ENCODE data around the gene DYSF.
"Not testable (repeated sequence)": the region's sequence is repeated elsewhere in the genome, so short reads cannot be mapped to it uniquely, and the experiment has no call there.

DYSF gene

DNA sequence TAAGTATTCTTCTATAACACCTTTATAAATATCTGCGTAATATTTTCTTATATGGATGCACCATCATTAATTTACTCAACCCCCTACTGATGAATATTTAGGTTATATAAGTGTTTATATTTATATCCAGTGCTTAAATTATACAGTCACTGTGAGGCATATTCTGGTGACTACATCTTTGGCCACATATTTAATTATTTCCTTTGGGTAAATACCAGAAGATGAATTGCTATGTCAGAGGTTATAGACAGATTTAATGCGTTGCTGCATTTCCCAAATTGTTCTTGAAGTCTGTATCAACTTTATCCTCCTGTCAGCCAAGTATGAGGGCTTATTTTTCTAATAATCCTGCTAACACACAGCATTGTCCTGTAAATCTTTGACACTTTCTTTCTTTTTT is 18.7 kb downstream of the DYSF start:
- no peak for DNase-seq (ENCODE audit: low spot score)

DNA sequence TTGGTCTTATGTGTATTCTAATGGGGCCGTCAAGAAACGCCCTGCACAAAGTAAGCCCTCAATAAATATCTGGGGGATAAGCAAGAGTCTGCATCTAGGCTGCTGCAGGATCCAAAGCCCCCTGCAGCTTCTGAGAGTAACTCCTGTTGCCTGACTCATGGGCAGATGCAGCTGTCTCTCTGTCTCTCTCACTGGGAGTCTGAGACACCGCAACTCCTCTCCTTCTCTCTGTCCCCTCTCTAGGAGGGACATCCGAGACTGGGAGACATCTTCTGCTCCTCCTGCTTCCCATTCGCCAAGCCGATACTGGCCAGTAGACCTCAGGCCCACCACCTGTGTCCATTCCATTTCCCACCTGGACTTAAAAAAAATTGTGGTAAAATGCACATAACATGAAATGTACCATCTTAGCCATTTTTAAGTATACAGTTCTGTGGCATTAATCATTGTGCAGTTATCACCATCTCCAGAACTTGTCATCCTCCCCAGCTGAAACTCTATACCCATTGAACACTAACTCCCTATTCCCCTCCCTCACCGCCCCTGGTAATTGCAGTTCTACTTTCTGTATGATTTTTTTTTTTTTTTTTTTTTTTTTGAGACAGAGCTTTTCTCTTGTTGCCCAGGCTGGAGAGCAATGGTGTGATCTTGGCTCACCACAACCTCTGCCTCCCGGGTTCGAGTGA is 20.1 kb downstream of the DYSF start:
- no peak for DNase-seq (ENCODE audit: low spot score)

DNA sequence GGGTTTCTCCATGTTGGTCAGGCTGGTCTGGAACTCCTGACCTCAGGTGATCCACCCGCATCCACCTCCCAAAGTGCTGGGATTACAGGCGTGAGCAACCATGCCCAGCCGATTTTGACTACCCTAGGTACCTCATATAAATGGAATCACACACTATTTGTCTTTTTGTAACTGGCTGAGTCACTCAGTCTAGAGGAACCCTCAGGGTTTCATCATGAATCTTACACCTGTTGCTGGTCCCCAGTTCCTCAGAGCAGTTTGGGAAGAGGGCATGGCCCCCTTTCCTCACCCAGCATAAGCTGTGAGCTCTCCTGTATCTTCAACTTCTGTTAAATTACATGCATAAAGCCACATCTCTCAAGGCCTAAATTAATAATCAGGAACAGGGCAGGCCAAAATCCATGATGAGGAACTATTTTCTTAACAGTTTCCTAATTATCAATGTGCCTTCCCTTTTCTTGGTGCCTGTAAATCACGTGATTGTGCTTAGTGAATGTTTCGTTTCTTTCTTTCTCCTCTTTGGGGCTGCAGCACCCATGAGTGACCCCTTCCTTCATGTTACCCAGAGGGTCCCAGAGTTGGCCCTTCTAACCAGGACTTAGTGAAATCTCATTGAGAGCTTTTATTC is 20.9 kb downstream of the DYSF start:
- no peak for DNase-seq (ENCODE audit: low spot score)

DNA sequence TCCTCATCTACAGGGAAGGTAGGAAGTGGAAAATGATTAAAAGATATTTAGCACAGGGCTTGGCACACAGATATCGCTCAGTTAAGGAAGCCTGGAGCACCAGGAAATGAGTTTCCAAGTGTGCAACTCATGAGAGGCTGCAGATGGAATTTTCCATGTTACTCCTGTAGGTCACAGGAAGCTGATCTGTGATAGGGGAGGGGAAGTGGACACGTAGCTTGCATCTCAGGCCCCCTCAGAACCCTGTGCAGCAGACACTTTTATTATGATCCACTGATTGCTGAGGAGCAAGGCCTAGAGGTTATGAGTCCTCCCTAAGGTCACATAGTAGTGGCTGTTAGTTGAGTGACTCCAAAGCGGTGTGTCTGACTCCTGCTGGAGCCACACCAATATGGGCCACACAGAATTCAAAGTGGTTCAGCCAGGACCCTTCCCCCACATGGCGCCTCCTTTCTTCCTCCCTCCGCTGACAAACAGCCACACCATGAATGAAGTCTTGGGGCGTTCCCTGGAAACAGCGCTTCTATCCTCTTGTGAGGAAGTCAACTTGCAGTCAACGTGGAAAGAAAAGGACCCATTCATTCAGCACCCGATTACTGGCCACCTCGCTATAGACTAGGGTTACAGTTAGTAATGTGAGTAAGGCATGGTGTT is 21.5 kb downstream of the DYSF start:
- no peak for DNase-seq (ENCODE audit: low spot score)

DNA sequence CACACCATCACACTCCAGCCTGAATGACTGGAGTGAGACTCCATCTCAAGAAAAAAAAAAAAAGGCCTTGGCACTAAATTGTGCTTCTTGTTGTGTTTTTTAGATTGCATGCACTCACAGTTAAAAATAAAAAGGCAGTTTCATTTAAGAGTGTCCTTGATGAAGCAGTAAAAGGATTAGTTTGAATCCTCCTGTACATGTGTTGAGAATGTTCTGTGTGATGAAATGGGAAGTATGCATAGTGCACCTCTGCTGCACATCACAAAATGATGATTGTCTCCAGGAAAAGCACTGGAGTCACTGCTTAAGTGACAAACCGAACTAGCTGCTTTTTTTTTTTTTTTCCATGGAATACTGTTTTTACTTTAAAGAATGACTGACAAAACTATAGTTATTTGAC is 23.1 kb downstream of the DYSF start:
- no peak for DNase-seq (ENCODE audit: low spot score)

DNA sequence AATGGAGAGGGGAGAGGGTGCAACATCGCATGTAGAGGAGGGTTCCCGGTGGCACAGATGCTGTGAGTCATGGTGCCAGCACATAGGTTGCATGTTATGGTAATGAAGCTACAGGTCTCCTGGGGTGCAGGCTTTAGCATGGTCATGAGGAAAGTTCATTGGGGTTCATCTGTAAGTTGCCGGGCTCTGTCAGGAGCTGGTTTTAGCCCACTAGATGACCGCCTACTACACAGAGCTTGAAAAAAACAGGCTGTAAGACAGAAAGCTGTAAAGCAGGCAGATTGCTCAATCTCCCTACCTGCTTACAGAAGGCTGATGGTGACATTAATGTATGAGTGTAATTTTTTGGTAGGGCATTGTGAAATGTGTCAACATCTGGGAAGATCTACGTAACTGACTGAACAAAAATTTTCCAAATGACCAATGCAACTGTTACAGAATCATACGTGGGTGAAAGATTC is 23.9 kb downstream of the DYSF start:
- DNase-seq (ENCODE audit: low spot score): no peak

DNA sequence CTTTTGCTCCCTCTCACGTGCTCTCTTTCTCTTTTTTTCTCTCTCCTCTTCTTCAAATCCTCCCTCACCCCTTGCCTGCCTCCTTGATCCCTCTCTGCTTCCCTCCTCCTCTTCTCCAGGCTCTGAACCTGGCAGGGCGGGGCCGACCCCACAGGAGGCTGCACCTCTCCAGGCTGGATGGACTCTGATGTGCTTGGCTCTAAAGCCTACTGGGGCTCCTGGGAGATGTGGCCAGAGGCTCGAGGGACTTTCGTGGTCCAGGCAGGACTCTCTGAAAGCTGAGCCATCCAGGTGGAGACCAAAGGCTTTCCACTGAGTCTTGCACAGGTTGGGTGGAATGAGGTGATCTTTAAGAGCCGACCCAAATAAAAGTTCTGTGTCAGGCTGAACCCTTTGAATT is 25.4 kb downstream of the DYSF start:
- no peak for DNase-seq (ENCODE audit: low spot score)

DNA sequence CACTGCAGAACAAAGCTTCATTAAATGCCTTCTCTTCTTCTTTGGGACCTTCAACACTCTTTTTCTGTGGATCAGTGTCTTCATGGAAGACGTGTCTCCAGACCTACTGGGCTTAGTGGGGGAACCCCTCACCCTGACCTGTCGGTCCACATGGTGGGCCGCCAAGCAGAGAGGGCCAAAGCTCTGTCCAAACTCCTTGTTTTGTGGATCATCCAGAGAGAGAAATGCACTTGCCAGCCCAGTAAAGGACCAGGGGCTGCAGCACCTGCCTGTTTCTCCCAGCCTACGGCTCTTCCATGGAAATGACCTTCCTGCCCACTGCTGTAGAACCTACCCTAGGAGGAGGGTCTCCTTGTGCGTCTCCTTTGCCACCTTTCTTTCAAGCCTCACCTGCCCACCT is 25.9 kb downstream of the DYSF start:
- DNase-seq (ENCODE audit: low spot score): no peak

DNA sequence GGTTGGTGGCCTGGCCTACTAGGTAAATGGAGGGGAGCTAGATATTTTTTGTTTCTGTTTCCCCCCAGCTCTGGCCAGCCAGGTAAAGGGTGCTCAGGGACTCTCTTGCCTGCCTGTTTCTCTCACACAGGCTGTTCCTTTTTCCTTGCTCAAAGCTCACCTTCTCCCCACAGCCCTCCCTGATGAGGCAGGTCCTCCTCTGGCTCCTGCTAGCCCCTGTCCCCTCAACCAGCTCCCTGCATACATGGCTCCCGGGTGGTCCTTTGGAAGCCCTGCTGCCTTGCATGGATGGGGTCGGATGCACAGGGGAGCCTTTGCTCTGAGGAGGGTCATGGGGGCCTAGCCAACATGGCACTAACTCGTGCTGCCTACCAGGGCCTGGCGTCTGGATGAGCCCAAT is 27.8 kb downstream of the DYSF start:
- no peak for DNase-seq (ENCODE audit: low spot score)

DNA sequence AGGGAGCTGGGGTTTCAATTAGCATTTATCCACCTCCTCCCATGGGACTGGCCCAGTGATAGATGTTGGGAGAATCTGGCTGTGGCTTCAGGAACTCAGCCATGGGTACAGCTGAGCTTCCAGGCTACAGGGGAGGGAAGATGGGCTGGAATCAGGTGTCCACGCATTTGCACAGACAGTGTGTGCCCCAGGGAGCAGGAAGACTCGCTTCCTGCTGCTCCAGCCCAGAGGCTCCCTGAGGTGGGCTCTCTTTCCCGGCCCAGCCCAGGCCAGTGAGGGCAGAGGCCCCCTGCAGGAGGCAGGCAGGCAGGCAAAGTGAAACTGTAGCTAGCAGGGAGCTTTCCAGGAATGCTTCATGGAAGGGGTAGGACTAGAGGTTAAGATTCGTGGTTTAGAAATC is 28.7 kb downstream of the DYSF start:
- DNase-seq (ENCODE audit: low spot score): no peak

DNA sequence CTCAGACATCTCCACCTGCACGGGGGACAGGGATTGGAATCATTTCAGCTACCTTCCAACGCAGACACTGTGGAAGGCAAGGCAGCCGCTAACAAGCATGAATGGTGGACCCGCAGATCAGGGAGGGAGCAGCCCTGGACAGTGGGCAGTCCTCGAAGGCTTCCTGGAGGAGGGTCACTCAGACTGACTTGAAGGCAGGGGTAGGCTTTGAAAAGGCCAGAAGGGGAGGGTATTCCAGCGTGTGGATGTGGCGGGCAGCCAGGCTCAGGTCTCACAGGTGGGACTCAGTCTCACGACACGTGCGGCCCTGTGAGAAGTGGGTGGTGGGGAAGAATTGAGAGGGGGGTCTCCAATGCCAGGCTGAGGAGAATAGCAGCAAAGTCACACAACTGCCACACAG is 29.9 kb downstream of the DYSF start:
- no peak for DNase-seq (ENCODE audit: low spot score)

DNA sequence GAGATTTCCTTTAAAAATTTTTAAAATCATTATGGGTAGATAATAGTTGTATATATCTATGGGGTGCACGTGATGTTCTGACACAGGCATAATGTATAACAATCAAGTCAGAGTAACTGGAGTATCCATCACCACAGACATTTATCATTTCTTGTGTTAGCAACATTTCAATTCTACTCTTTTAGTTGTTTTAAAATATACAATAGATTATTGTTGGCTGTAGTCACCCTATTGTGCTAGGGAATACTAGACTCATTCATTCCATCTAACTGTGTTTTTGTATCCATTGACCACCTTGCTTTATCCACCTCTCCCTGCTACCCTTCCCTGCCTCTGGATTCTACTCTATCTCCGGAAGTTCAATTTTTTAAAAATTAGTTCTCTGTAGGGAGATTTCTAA is 31.0 kb downstream of the DYSF start:
- DNase-seq (ENCODE audit: low spot score): no peak

DNA sequence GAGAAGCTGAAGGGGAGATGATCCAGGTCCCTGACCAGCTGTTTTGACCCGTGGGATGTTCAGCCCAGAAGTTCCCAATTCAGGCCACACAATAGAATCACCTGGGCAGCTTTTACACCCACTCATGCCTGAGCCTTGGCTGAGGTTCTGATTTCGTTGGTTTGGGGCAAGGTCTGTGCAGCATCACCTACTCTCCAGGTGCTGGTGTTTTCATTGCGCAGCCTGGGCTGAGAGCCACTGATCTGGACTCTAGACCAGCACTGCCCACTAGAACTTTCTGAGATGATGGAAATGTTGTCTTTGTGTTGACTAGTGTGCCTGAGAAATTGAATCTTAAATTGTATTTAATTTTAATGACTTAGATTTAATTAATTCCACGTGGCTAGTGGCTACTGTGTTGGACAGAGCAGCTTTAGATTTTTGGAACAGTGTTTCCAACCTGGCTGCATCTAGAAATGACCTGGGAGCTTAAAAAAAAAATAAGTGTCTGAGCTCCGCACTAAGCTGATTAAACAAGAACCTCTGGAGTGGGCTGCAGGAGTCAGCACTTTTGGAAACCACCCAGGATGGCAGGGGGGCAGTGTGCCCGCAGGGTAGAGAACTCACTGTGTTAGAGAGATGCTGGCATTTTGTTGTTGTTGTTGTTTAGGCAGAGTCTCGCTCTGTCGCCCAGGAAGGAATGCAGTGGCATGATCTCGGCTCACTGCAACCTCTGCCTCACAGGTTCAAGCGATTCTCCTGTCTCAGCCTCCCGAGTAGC is 33.7 kb downstream of the DYSF start:
- no peak for DNase-seq (ENCODE audit: low spot score)

DNA sequence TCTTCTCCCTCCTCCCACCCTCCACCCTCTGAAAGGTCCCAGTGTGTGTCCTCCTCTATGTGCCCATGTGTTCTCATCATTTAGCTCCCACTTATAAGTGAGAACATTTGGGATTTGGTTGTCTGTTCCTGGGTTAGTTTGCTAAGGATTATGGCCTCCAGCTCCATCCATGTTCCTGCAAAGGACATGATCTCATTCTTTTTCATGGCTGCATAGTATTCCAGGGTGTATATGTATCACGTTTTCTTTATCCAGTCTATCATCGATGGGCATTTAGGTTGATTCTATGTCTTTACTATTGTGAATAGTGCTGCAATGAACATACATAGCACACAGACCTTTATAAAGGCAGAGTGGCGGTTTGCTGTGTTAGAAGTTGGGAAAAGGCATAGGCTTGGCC is 38.2 kb downstream of the DYSF start:
- not testable (repeated sequence) for DNase-seq (ENCODE audit: low spot score)

DNA sequence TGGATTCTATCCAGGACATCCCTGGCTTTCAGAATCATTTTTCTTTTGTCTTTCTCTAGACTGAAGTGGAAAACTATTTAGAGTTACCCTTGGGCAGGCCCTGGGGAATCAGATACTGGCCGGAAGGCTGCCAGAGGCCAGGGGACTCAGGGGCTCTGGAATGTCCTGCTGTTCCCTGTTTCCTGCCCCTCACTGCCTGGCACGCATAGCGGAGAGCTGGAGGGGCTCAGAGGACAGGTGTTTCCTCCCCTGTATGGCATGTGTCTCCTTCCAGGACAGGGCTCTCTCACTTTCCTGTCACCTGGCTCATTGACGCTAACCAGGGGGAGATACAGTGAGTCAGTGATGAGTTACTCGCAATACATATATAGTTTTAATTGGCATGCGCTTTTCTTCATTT is 38.8 kb downstream of the DYSF start:
- no peak for DNase-seq (ENCODE audit: low spot score)

DNA sequence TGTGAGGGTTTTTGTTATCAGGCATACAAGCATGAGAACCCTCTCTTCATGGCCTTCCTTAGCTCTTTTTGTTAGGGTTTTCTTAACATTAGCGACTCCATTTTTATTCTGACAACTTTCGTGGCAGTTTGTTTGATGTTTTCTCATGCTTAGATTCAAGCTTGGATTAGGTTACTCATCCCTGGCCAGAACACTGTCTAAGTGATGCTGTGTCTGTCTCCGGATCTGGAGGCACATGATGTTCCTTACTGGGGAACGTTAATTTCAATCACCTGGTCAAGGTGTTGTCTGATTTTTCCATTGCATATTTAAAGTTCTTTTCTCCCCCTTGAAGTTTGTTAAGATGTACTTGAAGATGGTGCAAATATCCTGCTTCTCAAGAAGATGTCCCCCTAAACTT is 40.7 kb downstream of the DYSF start:
- DNase-seq (ENCODE audit: low spot score): no peak

DNA sequence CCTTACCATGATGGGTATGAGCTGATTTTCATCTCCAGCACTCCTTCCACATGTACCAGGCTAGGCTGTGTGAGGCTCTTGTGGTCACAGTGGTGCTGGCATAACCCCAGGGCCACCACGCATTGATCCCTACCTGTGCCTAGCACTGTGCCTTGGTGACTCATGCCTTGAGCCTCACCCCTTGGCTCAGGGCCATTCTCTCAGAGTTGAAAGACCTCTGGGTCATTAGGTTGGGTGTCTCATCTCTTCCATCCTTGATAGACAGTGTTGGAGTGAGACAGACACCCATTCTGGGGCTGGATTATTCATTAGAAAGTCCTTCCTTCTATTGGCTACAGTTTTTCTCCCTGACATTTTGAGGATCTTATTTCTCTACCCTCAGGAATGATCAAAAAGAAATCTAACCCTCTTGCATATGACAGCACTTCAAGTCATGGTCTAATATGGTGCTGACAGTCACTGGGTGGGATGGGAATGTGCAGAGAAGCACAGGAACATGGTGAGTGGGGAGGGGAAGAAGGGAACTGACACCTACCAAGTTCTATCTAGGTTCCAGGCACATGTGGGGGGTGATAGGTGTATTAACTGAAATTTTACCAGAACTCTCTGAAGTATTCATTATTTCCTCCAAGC is 41.3 kb downstream of the DYSF start:
- DNase-seq (ENCODE audit: low spot score): peak; percentile 7

DNA sequence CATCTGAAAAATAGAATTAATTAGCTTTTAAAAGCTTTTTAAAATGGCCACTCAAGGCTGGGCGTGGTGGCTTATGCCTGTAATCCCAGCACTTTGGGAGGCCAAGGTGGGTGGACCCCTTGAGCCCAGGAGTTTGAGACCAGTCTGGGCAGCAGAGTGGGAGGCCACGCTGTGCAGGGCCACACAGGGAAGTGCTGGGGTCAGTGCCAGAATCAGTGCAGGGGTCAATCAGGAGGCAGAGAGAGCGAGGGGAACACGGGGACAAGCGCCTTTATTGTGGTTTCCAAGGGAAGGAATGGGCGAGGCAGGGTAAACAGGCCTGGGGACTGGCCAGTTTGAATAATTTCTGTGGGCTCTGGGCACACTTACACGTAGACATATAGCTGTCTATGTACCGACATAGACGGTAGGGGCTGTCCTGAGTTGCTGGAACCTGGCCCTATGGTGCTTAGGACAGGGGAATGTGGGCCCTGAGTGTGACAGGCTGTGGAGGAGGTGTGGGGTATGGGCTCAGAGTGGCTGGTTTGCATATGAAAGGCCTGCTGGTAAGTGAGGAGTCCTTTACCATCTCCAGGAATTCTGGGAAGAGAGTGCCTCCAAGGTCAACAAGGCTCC is 42.9 kb downstream of the DYSF start:
- no peak for DNase-seq (ENCODE audit: low spot score)

DNA sequence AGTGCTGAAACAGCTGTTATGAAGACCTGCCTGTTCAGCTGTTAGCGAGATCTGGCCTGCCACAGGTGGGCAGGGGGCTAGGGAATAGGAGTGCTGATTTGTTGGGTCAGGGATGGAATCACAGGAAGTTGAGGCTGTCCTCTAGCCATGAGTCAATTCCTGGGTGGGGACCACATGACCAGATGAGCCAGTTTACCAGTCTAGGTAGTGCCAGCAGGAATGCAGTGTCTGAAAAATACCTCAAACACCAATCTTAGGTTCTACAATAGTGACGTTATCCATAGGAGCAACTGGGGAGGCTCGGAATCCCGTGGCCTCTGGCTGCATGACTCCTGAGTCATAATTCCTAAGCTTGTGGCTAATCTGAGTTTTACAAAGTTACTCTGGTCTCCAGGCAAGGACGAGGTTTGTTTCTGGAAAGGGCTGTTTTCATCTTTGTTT is 44.9 kb downstream of the DYSF start:
- peak; percentile 71 for DNase-seq (ENCODE audit: low spot score)

DNA sequence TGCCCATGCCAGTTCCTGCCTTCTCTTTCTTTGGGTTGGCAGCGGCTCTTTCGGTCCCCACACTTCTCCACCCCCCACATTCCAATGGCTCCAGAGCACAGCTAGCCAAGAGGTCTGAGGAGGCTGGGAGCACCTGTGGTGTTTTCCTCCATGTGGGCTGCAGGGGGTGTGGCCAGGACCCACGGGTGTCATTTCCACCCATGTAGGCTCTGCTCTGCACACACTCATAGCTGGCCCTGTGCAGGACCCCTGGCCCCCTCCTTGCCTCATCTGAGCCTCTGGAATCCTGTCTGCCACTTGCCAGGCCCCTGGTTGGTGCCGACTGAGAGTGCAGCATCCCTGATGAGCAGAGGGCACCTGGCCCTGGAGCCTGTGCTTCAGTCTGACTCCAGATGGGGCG is 46.3 kb downstream of the DYSF start:
- no peak for DNase-seq (ENCODE audit: low spot score)

DNA sequence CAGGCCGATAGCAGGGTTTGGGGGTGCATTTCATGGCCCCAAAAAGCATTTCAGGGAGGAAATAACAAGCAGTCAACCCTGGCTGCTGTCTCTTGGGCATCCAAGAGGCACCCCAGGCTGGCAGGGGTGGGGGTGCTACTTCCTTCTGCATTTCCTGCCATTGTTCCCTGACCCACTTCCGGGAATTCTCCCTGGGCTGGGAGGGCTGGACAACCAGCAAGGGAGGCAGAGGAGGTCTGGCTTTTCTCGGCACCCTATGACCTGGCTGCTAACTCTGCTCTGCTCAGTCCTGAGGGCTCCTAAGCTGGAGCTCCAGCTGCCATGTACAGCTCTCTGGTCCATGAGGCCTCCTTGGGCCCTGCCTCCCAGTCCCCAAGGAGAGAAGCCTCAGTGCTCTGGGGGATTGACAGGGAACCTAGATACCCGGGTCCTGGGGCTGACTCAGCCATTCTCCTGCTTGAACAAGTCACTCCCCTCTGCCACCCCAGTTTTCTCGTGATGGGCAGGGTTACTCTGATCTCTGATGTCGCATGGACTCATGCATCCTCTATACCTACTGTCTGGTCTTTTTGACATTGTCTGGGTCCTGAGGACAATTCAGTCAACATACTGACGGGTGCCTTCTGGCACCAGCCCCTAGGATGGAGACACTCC is 47.2 kb downstream of the DYSF start:
- DNase-seq (ENCODE audit: low spot score): no peak
